HG02642 (cell line): Measurements from ENCODE around the gene GATAD2B.

ENCODE experiments used
- ATAC-seq: cut with Tn5 transposase; IDR thresholded peaks from one replicate; pipeline ENCODE4 v1.9.1; 2021; ENCODE audit warnings: mild to moderate bottlenecking; ENCODE audit not compliant: unreplicated experiment, poor library complexity

GATAD2B gene

GRCh38 chr1:153922972-153923925 is at the start of gene GATAD2B:
Gene GATAD2B (minus strand): TSS chr1:153922972. CDS start chr1:153828347, 94,625 bp downstream.
- peak; percentile 96 for ATAC-seq

- no peak for ATAC-seq
Observed at GRCh38 chr1:153970346-153970745, 47.6 kb upstream of the GATAD2B start.

- no peak for ATAC-seq
Observed at GRCh38 chr1:153968972-153969371, 46.2 kb upstream of the GATAD2B start.

- no peak for ATAC-seq
Observed at GRCh38 chr1:153968408-153968807, 45.6 kb upstream of the GATAD2B start.

GRCh38 chr1:153968000-153968363 is 45.2 kb upstream of the GATAD2B start:
- no peak for ATAC-seq

- peak; percentile 70 for ATAC-seq
Observed at GRCh38 chr1:153967107-153967999, 44.6 kb upstream of the GATAD2B start, which contains the start of gene CREB3L4. Gene CREB3L4 (plus strand): TSS chr1:153967902. CDS start chr1:153968526, 624 bp downstream.

GRCh38 chr1:153963850-153964331 is 41.1 kb upstream of the GATAD2B start:
- no peak for ATAC-seq

GRCh38 chr1:153963030-153963849 is 40.5 kb upstream of the GATAD2B start, which contains the start of gene SLC39A1:
Gene SLC39A1 (minus strand): TSS chr1:153963537. CDS start chr1:153962715, 822 bp downstream.
- ATAC-seq, result peak; percentile 58

- ATAC-seq, result no peak
Observed at GRCh38 chr1:153962088-153963029, 39.6 kb upstream of the GATAD2B start.

GRCh38 chr1:153961421-153961820 is 38.6 kb upstream of the GATAD2B start:
- no peak for ATAC-seq

- no peak for ATAC-seq
Observed at GRCh38 chr1:153960206-153960605, 37.4 kb upstream of the GATAD2B start.

GRCh38 chr1:153959454-153959853 is 36.7 kb upstream of the GATAD2B start:
- no peak for ATAC-seq

GRCh38 chr1:153958961-153959260 is 36.1 kb upstream of the GATAD2B start:
- no peak for ATAC-seq

- peak; percentile 78 for ATAC-seq
Observed at GRCh38 chr1:153958111-153958960, 35.6 kb upstream of the GATAD2B start, which contains the start of gene CRTC2. Gene CRTC2 (minus strand): TSS chr1:153958612. CDS start chr1:153958497, 115 bp downstream.

- peak; percentile 3 for ATAC-seq
Observed at GRCh38 chr1:153957744-153958110, 35.0 kb upstream of the GATAD2B start.

- ATAC-seq, result no peak
Observed at GRCh38 chr1:153956997-153957715, 34.4 kb upstream of the GATAD2B start.

- ATAC-seq, result no peak
Observed at GRCh38 chr1:153954826-153955225, 32.1 kb upstream of the GATAD2B start.
